Measurements from ENCODE around the gene PDE4A. TPM values are rescaled to one million over a fixed set of nuclear protein-coding genes. Genes with fewer than 3 reads are reported as not detected.

Gene PDE4A
- total and polyA plus RNA-seq, 2 donors (not counting 3 experiments of a cell fraction or from before 2014, with no cell fraction given) = 3.8 to 10.0 TPM

- Histone ChIP-seq H3K36me3 (ENCODE audit: control insufficient read depth in 2 of 2, extremely low read depth in 1 of 2, insufficient read depth in 2 of 2, low read length in 2 of 2) (no peaks in the 10 kb centered on the region), H3K9ac (replicated peaks; ENCODE audit: extremely low read depth, insufficient read depth, low read length) (no peak overlapping the region), H3K4me2 (ENCODE audit: insufficient read depth, low read length) (no peak overlapping the region), H3K27me3 (ENCODE audit: control insufficient read depth in 2 of 2, insufficient read depth in 2 of 2, low read length in 2 of 2) (peaks cover 46 to 50% of the 10 kb centered on the region in 2 experiments), H3K9me1 (replicated peaks; ENCODE audit: control insufficient read depth, extremely low read depth, insufficient read depth, low read length) (no peaks in the 10 kb centered on the region), H3K27ac (ENCODE audit: insufficient read depth, low read depth, low read length) (no peak overlapping the region), H3K4me3 (replicated peaks in 1 of 3; ENCODE audit: insufficient read depth in 1 of 3, low read depth in 1 of 3, low read length in 3 of 3) (no peak overlapping the region), H4K20me1 (replicated peaks; ENCODE audit: control insufficient read depth, extremely low read depth, insufficient read depth, low read length) (no peaks in the 10 kb centered on the region), H3K4me1 (ENCODE audit: control insufficient read depth, extremely low read depth, insufficient read depth, low read length) (peaks cover 14% of the 10 kb centered on the region), H2AFZ (ENCODE audit: low read depth, low read length) (no peak overlapping the region), H3K79me2 (ENCODE audit: control insufficient read depth, insufficient read depth, low read length) (no peaks in the 10 kb centered on the region), H3K9me3 (replicated peaks; ENCODE audit: control insufficient read depth, insufficient read depth, low read length) (no peaks in the 10 kb centered on the region)
- ChIA-PET CTCF (interaction anchor here (0.7 to 7.5 kb wide), 5 partner anchors 7 to 160 kb away, joined by 3 to 108 read pairs (median 4); partner anchors contain the start of gene CDC37), POLR2A (interaction anchor here (0.8 kb wide), 1 partner anchor 9 kb away, joined by 5 read pairs; no protein-coding TSS in a partner anchor)
- FAIRE-seq = no peak
- TF ChIP-seq CTCF (IDR thresholded peaks at IDR 0.05; ENCODE audit: extremely low read depth in 1 of 2, insufficient read depth in 1 of 2, low read depth in 1 of 2, low read length in 2 of 2) = no peak
- no peak for TF ChIP-seq JUN (IDR thresholded peaks at IDR 0.05; ENCODE audit: borderline replicate concordance, insufficient read depth, insufficient read length, low read depth)
- TF ChIP-seq MYC (IDR thresholded peaks at IDR 0.05; ENCODE audit: low read depth, low read length) = no peak
- no peak for TF ChIP-seq POLR2AphosphoS5 (IDR thresholded peaks at IDR 0.05; ENCODE audit: insufficient read depth, low read depth, low read length)
- TF ChIP-seq FOS (IDR thresholded peaks at IDR 0.05; ENCODE audit: borderline replicate concordance, insufficient read depth, low read length) = no peak
- no peak for TF ChIP-seq MAX (IDR thresholded peaks at IDR 0.05; ENCODE audit: insufficient read depth, insufficient read length)
- TF ChIP-seq POLR2A (IDR thresholded peaks at IDR 0.05; ENCODE audit: low read depth, low read length) = no peak
- no peak for DNase-seq (ENCODE audit: low read depth, low spot score)
- BruUV-seq (replicated peaks) = no TSS peak
- intact Hi-C loops (cut with micrococcal nuclease) = loop anchor here (5.0 kb wide), 1 partner anchor 149 kb away; the partner anchor contains the start of genes CDKN2D and KRI1
- dilution Hi-C loops (cut with MboI; ENCODE audit: extremely low pct_ligation_motif_present, low sequenced_read_pairs) = no loop called here
These were observed 1.7 kb upstream of the PDE4A start for GRCh38 chr19:10418485-10419199.

All from endothelial cell of umbilical vein (primary cell).